Measurements from ENCODE around the gene SYNE3.

The SYNE3 gene

DNA sequence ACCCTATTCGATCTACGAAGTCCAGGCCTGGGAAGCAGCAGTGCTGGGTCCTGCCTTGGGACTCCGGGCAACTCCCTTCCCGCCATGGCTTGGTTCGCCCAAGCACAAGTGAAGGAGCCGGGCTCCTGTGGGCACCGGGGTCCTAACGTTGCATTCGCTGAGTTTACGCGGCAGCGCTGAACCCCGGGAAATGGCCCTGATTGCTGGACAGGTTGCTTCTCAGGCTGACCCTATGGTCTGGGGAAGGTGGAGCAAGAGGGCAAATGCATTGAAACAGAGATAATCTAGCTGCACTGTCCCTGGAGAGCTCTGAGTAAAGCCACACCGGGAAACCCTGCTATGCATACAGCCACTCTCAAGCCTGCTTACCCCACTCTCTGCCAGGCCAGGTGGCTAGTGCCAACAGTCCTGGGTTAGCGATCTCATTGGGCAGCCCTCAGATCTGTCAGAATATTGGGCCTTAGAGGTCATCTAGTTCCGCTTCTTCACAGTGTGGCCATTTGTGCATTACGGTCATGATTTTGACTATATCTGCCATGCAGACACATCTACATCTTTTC, 11.3 kb downstream of the SYNE3 start:
- DNase-seq (ENCODE audit: low read depth), result no peak

GRCh38 chr14:95504135-95505029, 12.1 kb downstream of the SYNE3 start:
- DNase-seq (ENCODE audit: low read depth), result no peak

DNA sequence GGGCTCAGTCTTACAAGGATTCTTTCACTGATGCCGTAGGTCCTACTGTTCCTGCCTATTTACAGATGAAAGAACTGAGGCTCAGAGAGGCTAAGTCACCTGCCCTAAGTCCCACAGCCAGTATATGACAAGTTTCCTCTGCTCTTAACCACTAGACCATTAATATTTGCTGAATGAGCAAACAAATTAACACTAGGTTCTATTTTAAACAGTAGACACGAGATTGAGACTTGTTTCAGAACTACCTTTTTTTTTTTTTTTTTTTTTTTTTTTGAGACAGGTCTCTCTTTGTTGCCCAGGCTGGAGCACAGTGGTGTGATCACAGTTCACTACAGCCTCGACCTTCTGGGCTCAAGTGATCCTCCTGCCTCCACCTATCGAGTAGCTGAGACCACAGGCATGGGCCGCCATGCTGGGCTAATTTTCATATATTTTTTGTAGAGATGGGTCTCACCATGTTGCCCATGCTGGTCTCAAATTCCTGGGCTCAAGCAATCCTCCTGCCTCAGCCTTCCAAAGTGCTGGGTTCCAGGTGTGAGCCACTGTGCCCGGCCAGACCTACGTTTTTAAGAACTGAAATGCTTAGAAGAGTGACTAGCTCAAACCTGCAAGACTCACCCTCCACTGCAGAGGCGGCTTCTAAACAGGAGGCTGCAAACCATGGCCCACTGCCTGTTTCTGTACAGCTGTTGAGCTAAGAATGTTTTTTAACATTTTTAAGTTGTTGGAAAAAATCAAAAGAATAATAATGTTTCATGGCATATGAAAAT, 12.9 kb downstream of the SYNE3 start:
- DNase-seq (ENCODE audit: low read depth), result no peak

DNA sequence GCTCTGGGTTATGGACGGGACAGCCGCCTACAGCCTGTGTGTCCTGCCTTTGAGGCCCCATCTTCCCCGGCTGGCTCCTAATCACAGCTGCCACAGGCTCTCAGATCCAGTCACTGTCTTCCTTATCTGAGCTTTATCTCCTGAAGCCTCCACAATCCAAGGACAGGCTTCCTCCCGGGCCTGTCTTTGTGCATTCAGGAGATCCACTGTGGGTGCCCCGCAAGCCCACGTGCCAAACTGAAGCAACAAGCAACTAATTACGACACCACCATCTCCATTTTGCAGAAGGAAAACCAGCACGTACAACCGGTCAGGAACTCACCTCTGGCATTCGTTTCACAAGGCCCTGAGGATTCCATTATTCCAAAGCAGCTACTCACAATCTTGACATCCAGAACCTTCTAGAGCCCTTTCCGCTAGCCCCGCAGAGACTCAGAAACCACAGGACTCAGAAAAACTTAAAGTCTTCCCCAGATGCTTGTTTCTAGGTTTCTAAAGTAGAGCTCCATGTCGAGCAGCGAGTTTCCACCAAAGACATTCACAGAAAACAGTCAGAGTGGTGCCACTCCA, 14.0 kb downstream of the SYNE3 start:
- no peak for DNase-seq (ENCODE audit: low read depth)

DNA sequence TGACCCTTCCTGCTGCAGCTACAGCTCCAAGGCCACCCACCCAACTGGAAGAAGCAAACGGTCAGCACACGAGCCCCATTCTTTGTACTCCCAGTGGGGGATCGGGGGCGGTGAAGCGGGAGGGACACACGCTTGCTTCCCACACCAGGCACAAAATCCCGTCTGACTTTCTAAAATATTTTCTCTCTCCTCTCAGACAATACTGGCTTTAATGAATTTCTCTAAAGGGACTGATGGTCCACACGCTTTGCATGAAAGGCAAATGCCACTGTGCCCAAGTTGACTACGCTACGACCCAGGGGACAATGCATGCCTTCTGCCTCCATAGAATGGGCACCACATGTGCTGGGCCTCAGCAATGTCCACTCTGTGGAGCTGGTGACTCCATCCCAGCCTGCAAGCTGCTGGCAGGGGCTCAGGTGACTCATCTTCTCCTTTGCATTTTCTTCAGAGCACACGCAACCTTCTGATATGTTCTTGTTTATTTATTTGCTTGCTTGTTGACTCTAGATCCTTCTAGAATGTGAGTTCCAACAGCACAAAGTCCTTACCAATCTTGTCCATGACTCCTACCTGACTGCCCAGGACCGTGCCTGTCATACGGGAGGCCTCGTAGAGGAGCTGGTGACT, 15.6 kb downstream of the SYNE3 start:
- no peak for DNase-seq (ENCODE audit: low read depth)

GRCh38 chr14:95500201-95500681, 16.2 kb downstream of the SYNE3 start:
- DNase-seq (ENCODE audit: low read depth), result no peak

DNA sequence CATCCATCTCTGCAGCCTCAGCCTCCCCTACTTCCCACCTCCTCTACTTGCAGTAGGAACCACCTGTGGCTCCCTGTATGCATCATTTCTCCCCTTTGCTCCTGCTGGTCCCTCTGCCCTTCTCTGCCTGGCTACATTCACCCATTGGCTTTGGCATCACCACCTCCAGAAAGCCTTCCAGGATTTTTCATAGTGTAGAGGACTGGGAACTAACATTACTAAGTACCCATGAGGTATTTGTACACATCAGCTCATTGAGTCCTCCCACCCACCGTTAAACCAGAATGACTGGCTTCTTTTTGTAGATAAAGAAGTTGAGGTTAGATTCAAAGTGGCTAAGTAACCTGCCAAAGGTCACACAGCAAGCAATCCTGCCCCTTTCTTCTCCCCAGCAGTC, 17.1 kb downstream of the SYNE3 start:
- DNase-seq (ENCODE audit: low read depth), result no peak

DNA sequence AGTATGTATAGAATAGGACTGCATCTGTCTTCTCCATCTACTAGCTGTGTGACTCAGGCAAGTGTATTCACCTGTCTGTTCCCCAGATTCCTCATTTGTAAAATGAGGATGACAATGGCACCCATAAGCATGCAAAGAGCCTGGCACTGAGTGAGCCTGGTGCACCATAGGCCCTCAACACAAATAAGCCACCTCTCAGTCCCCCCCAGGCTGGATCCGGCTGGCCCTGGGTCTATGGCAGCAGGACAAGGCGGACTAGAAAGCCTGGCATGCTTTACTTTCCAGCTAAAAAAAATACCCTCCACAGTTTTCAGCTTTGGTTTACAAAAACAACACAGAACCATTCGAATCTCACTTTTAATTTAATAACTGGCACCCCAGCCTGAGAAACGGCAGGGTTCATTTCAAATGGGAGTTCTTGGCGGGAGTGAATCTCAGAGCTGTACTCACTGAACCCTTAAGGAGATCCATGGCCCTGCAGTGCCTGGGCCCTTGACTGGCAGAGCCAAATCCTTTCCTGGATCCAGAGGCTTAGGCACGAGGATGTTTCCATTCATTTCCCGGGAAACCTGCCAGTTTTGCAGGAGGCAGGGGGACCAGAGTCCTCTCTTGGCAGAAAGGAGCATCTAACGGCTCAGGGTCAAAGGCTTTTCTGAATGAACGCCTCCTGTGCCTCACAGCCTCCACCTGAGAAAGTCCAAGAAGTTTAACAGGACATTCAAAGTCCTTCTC, 17.7 kb downstream of the SYNE3 start:
- no peak for DNase-seq (ENCODE audit: low read depth)

DNA sequence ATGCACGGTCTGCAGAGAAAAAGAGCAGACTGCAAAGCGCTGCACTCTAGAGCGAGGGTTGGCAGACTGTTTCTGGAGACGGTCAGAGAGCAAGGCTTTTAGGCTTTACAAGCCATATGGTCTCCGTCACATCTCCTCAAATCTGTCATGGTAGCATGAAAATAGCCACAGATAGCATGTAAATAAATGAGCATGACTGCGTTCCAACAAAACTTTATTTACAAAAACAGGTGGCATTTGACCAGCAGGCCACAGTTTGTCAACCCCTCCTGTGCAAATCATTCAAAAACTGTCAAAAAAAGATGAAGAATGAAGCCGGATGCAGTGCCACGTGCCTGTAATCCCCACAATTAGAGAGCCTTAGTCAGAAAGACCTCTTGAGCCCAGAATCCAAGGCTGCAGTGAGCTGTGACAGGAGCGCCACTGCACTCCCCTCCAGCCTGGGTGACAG, 18.9 kb downstream of the SYNE3 start:
- no peak for DNase-seq (ENCODE audit: low read depth)

DNA sequence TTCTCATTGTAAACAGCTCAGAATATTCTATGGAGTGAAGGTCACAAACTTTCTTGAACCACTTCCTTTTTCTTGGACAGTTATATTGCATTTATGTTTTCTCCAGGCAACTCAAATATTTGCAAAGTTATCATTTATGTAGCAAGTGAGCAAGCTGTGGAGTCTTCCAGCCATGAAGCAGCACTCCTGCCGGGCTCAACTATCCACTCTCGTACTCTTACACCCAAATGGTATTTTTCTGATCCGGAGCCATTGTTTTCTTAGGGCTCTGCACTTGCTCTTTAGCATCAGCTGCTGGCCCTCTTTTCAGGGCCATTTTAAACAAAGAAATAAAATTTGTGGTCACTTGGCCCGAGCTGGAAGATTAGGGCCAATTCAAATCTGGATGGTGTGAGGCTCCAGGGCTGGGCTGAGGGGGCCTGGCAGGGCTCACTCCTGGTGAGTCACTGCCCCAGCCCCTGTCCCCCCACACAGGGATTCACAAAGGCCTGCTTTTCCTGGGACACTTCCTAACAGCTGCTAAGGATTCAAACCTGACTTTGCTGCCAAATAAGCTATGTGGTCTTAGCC, 19.7 kb downstream of the SYNE3 start:
- DNase-seq (ENCODE audit: low read depth), result no peak

DNA sequence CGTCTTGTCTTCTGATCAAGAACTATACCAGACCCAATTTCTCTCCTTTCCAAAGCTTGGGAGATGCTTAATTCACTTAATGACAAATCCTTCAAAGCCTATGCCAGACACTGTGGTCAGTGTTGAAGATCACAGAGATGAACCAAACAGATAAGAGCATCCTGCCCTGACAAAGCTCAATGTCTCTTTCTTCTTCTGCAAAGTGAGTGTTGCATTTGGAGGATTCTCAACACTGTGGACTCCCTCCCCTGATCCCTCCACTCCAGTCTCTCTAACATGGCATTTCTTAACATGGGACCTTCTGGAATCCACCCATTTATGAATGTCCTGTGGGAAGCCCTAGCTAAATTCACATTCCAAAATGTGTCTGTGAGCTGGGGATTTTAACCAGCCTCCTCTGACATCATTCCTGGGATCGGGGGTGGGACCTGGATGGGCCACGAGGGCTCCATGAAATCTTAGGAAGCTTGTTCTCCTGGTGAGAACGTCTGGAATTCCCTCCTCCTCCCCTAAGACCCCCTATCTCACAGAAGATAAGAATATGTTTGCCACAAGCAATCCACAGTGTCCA, 20.3 kb downstream of the SYNE3 start:
- no peak for DNase-seq (ENCODE audit: low read depth)

- no peak for DNase-seq (ENCODE audit: low read depth)
Observed at GRCh38 chr14:95495538-95496025, 20.9 kb downstream of the SYNE3 start.

- no peak for DNase-seq (ENCODE audit: low read depth)
Observed at GRCh38 chr14:95495076-95495475, 21.4 kb downstream of the SYNE3 start.

DNA sequence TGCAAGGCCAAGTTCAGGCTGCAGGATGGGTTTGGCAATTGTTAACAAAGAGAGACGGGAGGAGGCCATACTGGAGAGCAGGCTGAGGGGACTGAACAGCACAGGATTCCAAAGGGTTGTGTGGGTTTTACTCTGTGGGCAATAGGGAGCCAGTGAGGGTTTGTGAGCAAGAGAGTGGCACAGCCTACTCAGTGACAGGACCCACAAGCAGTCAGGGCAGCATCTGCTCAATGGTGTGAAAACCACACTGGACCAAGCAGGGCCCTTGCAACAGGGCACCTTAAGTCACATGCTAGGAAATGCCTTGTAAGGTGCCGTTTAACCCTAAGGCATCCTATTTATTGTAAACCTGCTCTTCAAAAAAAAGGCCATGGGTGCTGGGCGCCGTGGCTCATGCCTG, 22.0 kb downstream of the SYNE3 start:
- DNase-seq (ENCODE audit: low read depth), result no peak

DNA sequence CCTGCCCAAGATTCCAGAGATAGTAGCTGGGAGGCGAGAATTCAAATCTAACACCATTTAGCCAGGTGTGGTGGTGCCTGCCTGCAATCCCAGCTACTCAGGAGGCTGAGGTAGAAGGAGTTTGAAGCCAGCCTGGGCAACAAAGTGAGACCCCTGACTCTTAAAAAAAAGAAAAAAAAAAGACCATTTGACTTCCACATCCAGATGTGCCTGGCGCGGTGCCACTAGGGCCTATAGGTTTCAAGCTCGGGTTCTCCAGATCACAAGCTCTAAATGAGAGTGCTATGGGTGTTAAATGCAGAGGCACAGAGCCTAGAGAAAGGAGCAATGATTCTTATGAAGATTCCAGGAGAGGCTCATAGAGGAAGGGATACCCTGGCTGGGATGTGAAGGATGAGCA, 22.5 kb downstream of the SYNE3 start:
- no peak for DNase-seq (ENCODE audit: low read depth)

GRCh38 chr14:95493503-95493902, 22.9 kb downstream of the SYNE3 start:
- DNase-seq (ENCODE audit: low read depth), result no peak

- no peak for DNase-seq (ENCODE audit: low read depth)
Observed at GRCh38 chr14:95491936-95492608, 24.4 kb downstream of the SYNE3 start.

GRCh38 chr14:95490727-95491451, 25.6 kb downstream of the SYNE3 start:
- DNase-seq (ENCODE audit: low read depth), result no peak

GRCh38 chr14:95490138-95490509, 26.3 kb downstream of the SYNE3 start:
- DNase-seq (ENCODE audit: low read depth), result no peak
